ENCODE data around the gene CAMK1D. TPM values are rescaled to one million over a fixed set of nuclear protein-coding genes. Genes with fewer than 3 reads are reported as not detected.

The CAMK1D gene
- polyA plus RNA-seq, 1 of the 3 experiments (the other 2 are of a cell fraction): 4.1 TPM

- no peak overlapping the region for H3K27ac ChIP-seq (ENCODE audit: low read depth in 2 of 2, low read length in 1 of 2)
- H3K27me3 ChIP-seq (ENCODE audit: insufficient read depth): no peaks in the 10 kb centered on the region
- no peaks in the 10 kb centered on the region for H3F3A ChIP-seq (replicated peaks; ENCODE audit: insufficient read depth)
- H3K4me3 ChIP-seq (ENCODE audit: low read depth in 2 of 2, low read length in 1 of 2): no peak overlapping the region
- H2AFZ ChIP-seq (ENCODE audit: low read depth): no peak overlapping the region
- H3K9me3 ChIP-seq: no peaks in the 10 kb centered on the region
- WGBS (ENCODE audit: low lambda C conversion rate): 68% methylated on average over 6 of the region's 7 CpGs
- no peaks in the 10 kb centered on the region for H4K20me1 ChIP-seq (ENCODE audit: insufficient read depth)
- no peak overlapping the region for H3K4me2 ChIP-seq
- no peaks in the 10 kb centered on the region for H3K9me2 ChIP-seq
- ChIA-PET CTCF (no interaction called here), POLR2A (no interaction called here)
- TF ChIP-seq NFIC (IDR thresholded peaks at IDR 0.05; ENCODE audit: borderline replicate concordance) (no peak), JUND (IDR thresholded peaks at IDR 0.05) (no peak), EP300 (IDR thresholded peaks at IDR 0.05; ENCODE audit: borderline replicate concordance in 1 of 2, low read depth in 1 of 2, low read length in 1 of 2) (no peak), TEAD4 (IDR thresholded peaks at IDR 0.05; ENCODE audit: borderline replicate concordance, insufficient read depth) (no peak), RFX5 (IDR thresholded peaks at IDR 0.05; ENCODE audit: low read length) (no peak), SMC3 (IDR thresholded peaks at IDR 0.05; ENCODE audit: low read depth, low read length) (no peak), TAF1 (IDR thresholded peaks at IDR 0.05; ENCODE audit: borderline replicate concordance, low read depth, low read length) (no peak), RAD21 (IDR thresholded peaks at IDR 0.05; ENCODE audit: low read length) (no peak), RXRA (IDR thresholded peaks at IDR 0.05; ENCODE audit: borderline replicate concordance, low read depth) (no peak), POLR2AphosphoS5 (IDR thresholded peaks at IDR 0.05; ENCODE audit: low read depth, low read length) (no peak)
- H3K9ac ChIP-seq: no peak overlapping the region
- no peaks in the 10 kb centered on the region for H3K4me1 ChIP-seq (ENCODE audit: control insufficient read depth in 1 of 2, insufficient read depth in 2 of 2, low read depth in 1 of 2, low read length in 1 of 2)
- no peaks in the 10 kb centered on the region for H3K79me2 ChIP-seq (ENCODE audit: insufficient read depth)
- no peaks in the 10 kb centered on the region for H3K36me3 ChIP-seq (replicated peaks in 1 of 2; ENCODE audit: control insufficient read depth in 1 of 2, insufficient read depth in 2 of 2, low read length in 1 of 2)
- DNase-seq: no peak
Measured at GRCh38 chr10:12579954-12580858, 230.9 kb downstream of the CAMK1D start.

DNA sequence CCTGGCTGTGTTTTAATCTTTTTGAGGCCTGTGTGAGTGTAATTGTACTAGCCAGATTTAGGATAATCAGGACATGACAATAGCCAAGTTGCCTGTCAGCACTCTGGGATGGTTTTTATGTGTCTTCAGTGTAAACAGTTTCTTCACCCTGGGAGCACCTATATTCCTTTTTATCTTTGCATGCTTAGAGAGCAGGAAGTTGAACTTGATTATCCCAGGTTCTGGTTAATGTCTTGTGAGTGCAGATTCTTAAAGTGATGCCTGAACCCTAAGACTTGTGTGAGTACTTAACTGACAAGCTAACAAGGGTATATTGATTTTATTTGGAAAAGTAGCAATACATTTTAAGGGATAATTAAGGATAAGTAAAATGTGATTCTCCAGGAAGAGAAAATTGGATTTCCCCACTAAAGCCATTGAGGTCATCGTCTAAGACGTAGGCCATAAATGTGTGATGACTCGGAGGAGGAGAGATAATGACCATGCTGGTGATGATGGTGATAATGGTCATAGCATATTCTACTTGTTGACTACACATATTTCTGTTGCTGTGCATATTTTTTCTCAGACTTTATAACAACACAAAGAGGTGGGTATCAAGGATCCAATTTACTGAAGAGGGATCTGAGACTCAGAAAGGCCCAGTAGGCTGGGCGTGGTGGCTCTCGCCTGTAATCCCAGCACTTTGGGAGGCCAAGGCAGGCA, 234.7 kb downstream of the CAMK1D start:
- POLR2A ChIA-PET: no interaction called here
- no peak for DNase-seq
- Histone ChIP-seq H3K4me3 (ENCODE audit: low read depth in 2 of 2, low read length in 1 of 2) (no peak overlapping the region), H3F3A (replicated peaks; ENCODE audit: insufficient read depth) (no peaks in the 10 kb centered on the region), H3K9me2 (no peaks in the 10 kb centered on the region), H3K4me1 (ENCODE audit: control insufficient read depth in 1 of 2, insufficient read depth in 2 of 2, low read depth in 1 of 2, low read length in 1 of 2) (peaks cover 0 to 8% of the 10 kb centered on the region in 2 experiments; a peak in 1 of 4 replicates), H3K9me3 (no peaks in the 10 kb centered on the region), H3K79me2 (ENCODE audit: insufficient read depth) (no peaks in the 10 kb centered on the region), H3K36me3 (replicated peaks in 1 of 2; ENCODE audit: control insufficient read depth in 1 of 2, insufficient read depth in 2 of 2, low read length in 1 of 2) (no peaks in the 10 kb centered on the region), H3K9ac (no peak overlapping the region), H3K27me3 (ENCODE audit: insufficient read depth) (no peaks in the 10 kb centered on the region), H3K4me2 (no peak overlapping the region), H3K27ac (ENCODE audit: low read depth in 2 of 2, low read length in 1 of 2) (no peak overlapping the region), H2AFZ (ENCODE audit: low read depth) (no peak overlapping the region), H4K20me1 (ENCODE audit: insufficient read depth) (no peaks in the 10 kb centered on the region)
- 88% methylated on average over 5 of the region's 5 CpGs for WGBS (ENCODE audit: low lambda C conversion rate)
- CTCF ChIA-PET: interaction anchor here (1.0 kb wide), 1 partner anchor 12 kb away, joined by 3 read pairs; no protein-coding TSS in a partner anchor
- no peak for TF ChIP-seq POLR2AphosphoS5 (IDR thresholded peaks at IDR 0.05; ENCODE audit: low read depth, low read length)
- TF ChIP-seq, protein P1, sequence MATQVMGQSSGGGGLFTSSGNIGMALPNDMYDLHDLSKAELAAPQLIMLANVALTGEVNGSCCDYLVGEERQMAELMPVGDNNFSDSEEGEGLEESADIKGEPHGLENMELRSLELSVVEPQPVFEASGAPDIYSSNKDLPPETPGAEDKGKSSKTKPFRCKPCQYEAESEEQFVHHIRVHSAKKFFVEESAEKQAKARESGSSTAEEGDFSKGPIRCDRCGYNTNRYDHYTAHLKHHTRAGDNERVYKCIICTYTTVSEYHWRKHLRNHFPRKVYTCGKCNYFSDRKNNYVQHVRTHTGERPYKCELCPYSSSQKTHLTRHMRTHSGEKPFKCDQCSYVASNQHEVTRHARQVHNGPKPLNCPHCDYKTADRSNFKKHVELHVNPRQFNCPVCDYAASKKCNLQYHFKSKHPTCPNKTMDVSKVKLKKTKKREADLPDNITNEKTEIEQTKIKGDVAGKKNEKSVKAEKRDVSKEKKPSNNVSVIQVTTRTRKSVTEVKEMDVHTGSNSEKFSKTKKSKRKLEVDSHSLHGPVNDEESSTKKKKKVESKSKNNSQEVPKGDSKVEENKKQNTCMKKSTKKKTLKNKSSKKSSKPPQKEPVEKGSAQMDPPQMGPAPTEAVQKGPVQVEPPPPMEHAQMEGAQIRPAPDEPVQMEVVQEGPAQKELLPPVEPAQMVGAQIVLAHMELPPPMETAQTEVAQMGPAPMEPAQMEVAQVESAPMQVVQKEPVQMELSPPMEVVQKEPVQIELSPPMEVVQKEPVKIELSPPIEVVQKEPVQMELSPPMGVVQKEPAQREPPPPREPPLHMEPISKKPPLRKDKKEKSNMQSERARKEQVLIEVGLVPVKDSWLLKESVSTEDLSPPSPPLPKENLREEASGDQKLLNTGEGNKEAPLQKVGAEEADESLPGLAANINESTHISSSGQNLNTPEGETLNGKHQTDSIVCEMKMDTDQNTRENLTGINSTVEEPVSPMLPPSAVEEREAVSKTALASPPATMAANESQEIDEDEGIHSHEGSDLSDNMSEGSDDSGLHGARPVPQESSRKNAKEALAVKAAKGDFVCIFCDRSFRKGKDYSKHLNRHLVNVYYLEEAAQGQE (IDR thresholded peaks at IDR 0.05; ENCODE audit: low read depth, low read length): no peak
- TF ChIP-seq NRF1 (IDR thresholded peaks at IDR 0.05; ENCODE audit: low read depth, low read length): no peak
- TF ChIP-seq RCOR1 (IDR thresholded peaks at IDR 0.05; ENCODE audit: low read length): no peak
- TF ChIP-seq IRF3 (IDR thresholded peaks at IDR 0.05; ENCODE audit: low read depth, low read length): no peak
- no peak for TF ChIP-seq YY1 (IDR thresholded peaks at IDR 0.05; ENCODE audit: low read depth)
- no peak for TF ChIP-seq FOXJ3 (CRISPR knock-in tag; IDR thresholded peaks at IDR 0.05)
- TF ChIP-seq, protein P2, sequence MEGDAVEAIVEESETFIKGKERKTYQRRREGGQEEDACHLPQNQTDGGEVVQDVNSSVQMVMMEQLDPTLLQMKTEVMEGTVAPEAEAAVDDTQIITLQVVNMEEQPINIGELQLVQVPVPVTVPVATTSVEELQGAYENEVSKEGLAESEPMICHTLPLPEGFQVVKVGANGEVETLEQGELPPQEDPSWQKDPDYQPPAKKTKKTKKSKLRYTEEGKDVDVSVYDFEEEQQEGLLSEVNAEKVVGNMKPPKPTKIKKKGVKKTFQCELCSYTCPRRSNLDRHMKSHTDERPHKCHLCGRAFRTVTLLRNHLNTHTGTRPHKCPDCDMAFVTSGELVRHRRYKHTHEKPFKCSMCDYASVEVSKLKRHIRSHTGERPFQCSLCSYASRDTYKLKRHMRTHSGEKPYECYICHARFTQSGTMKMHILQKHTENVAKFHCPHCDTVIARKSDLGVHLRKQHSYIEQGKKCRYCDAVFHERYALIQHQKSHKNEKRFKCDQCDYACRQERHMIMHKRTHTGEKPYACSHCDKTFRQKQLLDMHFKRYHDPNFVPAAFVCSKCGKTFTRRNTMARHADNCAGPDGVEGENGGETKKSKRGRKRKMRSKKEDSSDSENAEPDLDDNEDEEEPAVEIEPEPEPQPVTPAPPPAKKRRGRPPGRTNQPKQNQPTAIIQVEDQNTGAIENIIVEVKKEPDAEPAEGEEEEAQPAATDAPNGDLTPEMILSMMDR (IDR thresholded peaks at IDR 0.05): no peak
- TF ChIP-seq EP300 (IDR thresholded peaks at IDR 0.05; ENCODE audit: borderline replicate concordance in 1 of 2, low read depth in 1 of 2, low read length in 1 of 2): no peak
- TF ChIP-seq, protein P3, sequence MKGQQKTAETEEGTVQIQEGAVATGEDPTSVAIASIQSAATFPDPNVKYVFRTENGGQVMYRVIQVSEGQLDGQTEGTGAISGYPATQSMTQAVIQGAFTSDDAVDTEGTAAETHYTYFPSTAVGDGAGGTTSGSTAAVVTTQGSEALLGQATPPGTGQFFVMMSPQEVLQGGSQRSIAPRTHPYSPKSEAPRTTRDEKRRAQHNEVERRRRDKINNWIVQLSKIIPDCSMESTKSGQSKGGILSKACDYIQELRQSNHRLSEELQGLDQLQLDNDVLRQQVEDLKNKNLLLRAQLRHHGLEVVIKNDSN (IDR thresholded peaks at IDR 0.05; ENCODE audit: borderline replicate concordance, low read depth): no peak
- no peak for TF ChIP-seq RAD21 (IDR thresholded peaks at IDR 0.05; ENCODE audit: low read length)

Measured in SK-N-SH (cell line).